GM12801 (cell line): ENCODE measurements around the gene B3GAT2.

Source experiments
- CTCF ChIP-seq: IDR thresholded peaks from one replicate; pipeline ENCODE4 v1.5.1; 2011; ENCODE audit warnings: control low read depth; ENCODE audit not compliant: insufficient read length; ENCODE audit errors: extremely low read depth

Gene B3GAT2

GRCh38 chr6:70872469-70872868 lies 84.4 kb downstream of the B3GAT2 start:
- no peak for TF ChIP-seq CTCF

- no peak for TF ChIP-seq CTCF
Observed at GRCh38 chr6:70864401-70864800, 92.5 kb downstream of the B3GAT2 start.

- no peak for TF ChIP-seq CTCF
Observed at GRCh38 chr6:70863343-70863742, 93.5 kb downstream of the B3GAT2 start.

GRCh38 chr6:70860920-70861319 lies 95.9 kb downstream of the B3GAT2 start:
- TF ChIP-seq CTCF, result no peak

GRCh38 chr6:70860045-70860444 lies 96.8 kb downstream of the B3GAT2 start:
- TF ChIP-seq CTCF, result no peak

GRCh38 chr6:70857387-70858077 lies 99.3 kb downstream of the B3GAT2 start:
- TF ChIP-seq CTCF, result no peak

GRCh38 chr6:70852667-70853246 lies 104.1 kb downstream of the B3GAT2 start:
- no peak for TF ChIP-seq CTCF
